ENCODE measurements around the gene SHTN1.

SHTN1 gene

GRCh38 chr10:116912162-116912561 is 92.8 kb downstream of the SHTN1 start:
- DNase-seq: no peak

GRCh38 chr10:116910910-116911309 is 94.1 kb downstream of the SHTN1 start:
- DNase-seq: no peak

GRCh38 chr10:116909307-116909706 is 95.7 kb downstream of the SHTN1 start:
- DNase-seq: no peak

GRCh38 chr10:116907245-116907987 is 97.6 kb downstream of the SHTN1 start:
- no peak for DNase-seq

- no peak for DNase-seq
These were observed 99.2 kb downstream of the SHTN1 start for GRCh38 chr10:116905845-116906210.

GRCh38 chr10:116899626-116900025 is 105.4 kb downstream of the SHTN1 start:
- DNase-seq: no peak

GRCh38 chr10:116893686-116894037 is 111.3 kb downstream of the SHTN1 start:
- DNase-seq: no peak

GRCh38 chr10:116892907-116893685 is 111.9 kb downstream of the SHTN1 start:
- no peak for DNase-seq

GRCh38 chr10:116891208-116891607 is 113.8 kb downstream of the SHTN1 start:
- no peak for DNase-seq

- DNase-seq: no peak
These were observed 115.9 kb downstream of the SHTN1 start for GRCh38 chr10:116889066-116889465.

- no peak for DNase-seq
These were observed 116.5 kb downstream of the SHTN1 start for GRCh38 chr10:116888380-116889055.

GRCh38 chr10:116886772-116887171 is 118.2 kb downstream of the SHTN1 start:
- no peak for DNase-seq

GRCh38 chr10:116882639-116883038 is 122.3 kb downstream of the SHTN1 start:
- no peak for DNase-seq

- no peak for DNase-seq
These were observed 124.1 kb downstream of the SHTN1 start for GRCh38 chr10:116880716-116881482.

GRCh38 chr10:116879817-116880216 is 125.2 kb downstream of the SHTN1 start:
- no peak for DNase-seq

- no peak for DNase-seq
These were observed 126.9 kb downstream of the SHTN1 start for GRCh38 chr10:116878123-116878522.

- no peak for DNase-seq
These were observed 127.6 kb downstream of the SHTN1 start for GRCh38 chr10:116877391-116877790.

GRCh38 chr10:116875897-116876296 is 129.1 kb downstream of the SHTN1 start:
- DNase-seq: no peak

- DNase-seq: no peak
These were observed 131.9 kb downstream of the SHTN1 start for GRCh38 chr10:116873134-116873533.

GRCh38 chr10:116870949-116871348 is 134.0 kb downstream of the SHTN1 start:
- no peak for DNase-seq

GRCh38 chr10:116868722-116869121 is 136.3 kb downstream of the SHTN1 start:
- no peak for DNase-seq

GRCh38 chr10:116868198-116868676 is 136.8 kb downstream of the SHTN1 start:
- DNase-seq: no peak
